Measurements from ENCODE around the gene HIGD1A. TPM values are rescaled to one million over a fixed set of nuclear protein-coding genes. Genes with fewer than 3 reads are reported as not detected.

Gene HIGD1A
- polyA plus RNA-seq, 1 of the 3 experiments (the other 2 are of a cell fraction): 72.1 TPM

DNA sequence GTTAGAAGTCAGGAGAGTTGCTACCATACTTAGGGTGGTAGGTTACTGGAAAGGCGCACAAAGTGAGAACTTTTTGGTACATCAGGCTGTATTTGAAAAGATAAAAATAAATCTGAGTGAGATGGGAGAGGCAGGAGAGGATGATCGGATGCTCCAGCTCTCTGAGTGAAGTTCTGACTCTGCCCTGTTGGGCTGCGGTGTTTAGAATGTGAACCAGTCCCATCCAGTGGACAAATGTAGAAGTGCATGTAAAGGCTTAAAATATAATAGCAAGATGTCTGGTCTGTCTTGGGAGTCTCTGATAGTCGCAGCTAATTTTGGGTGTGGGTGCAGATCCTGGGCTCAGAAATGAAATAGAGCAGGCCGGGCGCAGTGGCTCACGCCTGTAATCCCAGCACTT lies 35.3 kb upstream of the HIGD1A start (continued):
- TF ChIP-seq, protein P1, sequence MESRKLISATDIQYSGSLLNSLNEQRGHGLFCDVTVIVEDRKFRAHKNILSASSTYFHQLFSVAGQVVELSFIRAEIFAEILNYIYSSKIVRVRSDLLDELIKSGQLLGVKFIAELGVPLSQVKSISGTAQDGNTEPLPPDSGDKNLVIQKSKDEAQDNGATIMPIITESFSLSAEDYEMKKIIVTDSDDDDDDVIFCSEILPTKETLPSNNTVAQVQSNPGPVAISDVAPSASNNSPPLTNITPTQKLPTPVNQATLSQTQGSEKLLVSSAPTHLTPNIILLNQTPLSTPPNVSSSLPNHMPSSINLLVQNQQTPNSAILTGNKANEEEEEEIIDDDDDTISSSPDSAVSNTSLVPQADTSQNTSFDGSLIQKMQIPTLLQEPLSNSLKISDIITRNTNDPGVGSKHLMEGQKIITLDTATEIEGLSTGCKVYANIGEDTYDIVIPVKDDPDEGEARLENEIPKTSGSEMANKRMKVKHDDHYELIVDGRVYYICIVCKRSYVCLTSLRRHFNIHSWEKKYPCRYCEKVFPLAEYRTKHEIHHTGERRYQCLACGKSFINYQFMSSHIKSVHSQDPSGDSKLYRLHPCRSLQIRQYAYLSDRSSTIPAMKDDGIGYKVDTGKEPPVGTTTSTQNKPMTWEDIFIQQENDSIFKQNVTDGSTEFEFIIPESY (IDR thresholded peaks at IDR 0.05; ENCODE audit: borderline replicate concordance, low read depth): no peak
- TF ChIP-seq JUND (IDR thresholded peaks at IDR 0.05) (no peak), GABPA (IDR thresholded peaks at IDR 0.05; ENCODE audit: low read depth) (no peak), TEAD4 (IDR thresholded peaks at IDR 0.05; ENCODE audit: borderline replicate concordance, insufficient read depth) (no peak), MEF2A (IDR thresholded peaks at IDR 0.05; ENCODE audit: borderline replicate concordance, low read depth) (no peak), MXI1 (IDR thresholded peaks at IDR 0.05; ENCODE audit: low read depth, low read length) (no peak), RAD21 (IDR thresholded peaks at IDR 0.05; ENCODE audit: low read length) (peak; percentile 79), RCOR1 (IDR thresholded peaks at IDR 0.05; ENCODE audit: low read length) (no peak), ELF1 (IDR thresholded peaks at IDR 0.05) (no peak), GATA2 (CRISPR knock-in tag; IDR thresholded peaks at IDR 0.05) (no peak)
- TF ChIP-seq, protein P2, sequence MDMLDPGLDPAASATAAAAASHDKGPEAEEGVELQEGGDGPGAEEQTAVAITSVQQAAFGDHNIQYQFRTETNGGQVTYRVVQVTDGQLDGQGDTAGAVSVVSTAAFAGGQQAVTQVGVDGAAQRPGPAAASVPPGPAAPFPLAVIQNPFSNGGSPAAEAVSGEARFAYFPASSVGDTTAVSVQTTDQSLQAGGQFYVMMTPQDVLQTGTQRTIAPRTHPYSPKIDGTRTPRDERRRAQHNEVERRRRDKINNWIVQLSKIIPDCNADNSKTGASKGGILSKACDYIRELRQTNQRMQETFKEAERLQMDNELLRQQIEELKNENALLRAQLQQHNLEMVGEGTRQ (IDR thresholded peaks at IDR 0.05; ENCODE audit: borderline replicate concordance, low read depth, low read length): no peak

DNA sequence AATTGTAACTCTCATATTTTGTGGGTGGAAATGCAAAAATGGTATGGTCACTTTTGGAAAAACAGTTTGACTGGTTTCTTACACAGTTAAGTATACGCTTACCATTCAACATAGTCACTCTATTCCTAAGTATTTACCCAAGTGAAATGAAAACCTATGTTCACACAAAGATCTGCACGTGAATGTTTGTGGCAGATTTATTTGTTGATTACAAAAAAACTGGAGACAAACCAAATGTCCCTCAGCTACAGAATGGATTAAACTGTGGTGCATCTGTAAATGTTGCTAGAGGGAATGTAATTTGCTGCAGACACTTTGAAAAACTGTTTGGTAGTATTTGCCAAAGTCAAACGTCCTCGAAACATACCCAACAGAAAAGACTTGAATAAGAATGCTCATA lies 34.3 kb upstream of the HIGD1A start:
- Histone ChIP-seq H3K79me2 (ENCODE audit: insufficient read depth) (no peaks in the 10 kb centered on the region), H3K4me3 (ENCODE audit: low read depth in 2 of 2, low read length in 1 of 2) (no peak overlapping the region), H3K36me3 (replicated peaks in 1 of 2; ENCODE audit: control insufficient read depth in 1 of 2, insufficient read depth in 2 of 2, low read length in 1 of 2) (no peaks in the 10 kb centered on the region), H2AFZ (ENCODE audit: low read depth) (no peak overlapping the region), H4K20me1 (ENCODE audit: insufficient read depth) (no peaks in the 10 kb centered on the region), H3K27me3 (ENCODE audit: insufficient read depth) (no peaks in the 10 kb centered on the region), H3K9me3 (no peaks in the 10 kb centered on the region), H3K4me1 (ENCODE audit: control insufficient read depth in 1 of 2, insufficient read depth in 2 of 2, low read depth in 1 of 2, low read length in 1 of 2) (no peaks in the 10 kb centered on the region), H3K4me2 (no peak overlapping the region), H3K9me2 (no peaks in the 10 kb centered on the region), H3F3A (replicated peaks; ENCODE audit: insufficient read depth) (no peaks in the 10 kb centered on the region), H3K9ac (no peak overlapping the region), H3K27ac (ENCODE audit: low read depth in 2 of 2, low read length in 1 of 2) (no peak overlapping the region)
- no peak for DNase-seq
- ChIA-PET POLR2A (no interaction called here), CTCF (interaction anchor here (1.0 to 4.8 kb wide), 13 partner anchors 8 to 256 kb away, joined by 3 to 51 read pairs (median 10); partner anchors contain the start of genes ACKR2 and CYP8B1)
- TF ChIP-seq YY1 (IDR thresholded peaks at IDR 0.05; ENCODE audit: low read depth) (no peak), SMC3 (IDR thresholded peaks at IDR 0.05; ENCODE audit: low read depth, low read length) (no peak), SIN3A (IDR thresholded peaks at IDR 0.05; ENCODE audit: borderline replicate concordance, low read depth, low read length) (no peak), TAF1 (IDR thresholded peaks at IDR 0.05; ENCODE audit: borderline replicate concordance, low read depth, low read length) (no peak), MXI1 (IDR thresholded peaks at IDR 0.05; ENCODE audit: low read depth, low read length) (no peak)
- 41% methylated on average over 4 of the region's 4 CpGs for WGBS (ENCODE audit: low lambda C conversion rate)

All from SK-N-SH (cell line).